Stimulated activated CD8-positive, alpha-beta memory T cell treated with anti-CD3 and anti-CD28 coated beads, Interleukin-4, amount 100 ng/mL, for 24 hours (primary cell): ENCODE data around the gene FGF4.

Experiments
- DNase-seq: peaks from one replicate; pipeline ENCODE4 v3.0.0-alpha.2; 2020; ENCODE audit warnings: low read depth

The FGF4 gene

GRCh38 chr11:69726019-69726418, 49.1 kb downstream of the FGF4 start:
- DNase-seq: no peak

GRCh38 chr11:69721745-69722144, 53.4 kb downstream of the FGF4 start:
- DNase-seq: no peak

GRCh38 chr11:69721106-69721505, 54.0 kb downstream of the FGF4 start:
- DNase-seq: no peak
